ENCODE data around the gene ZBTB7C.

GRCh38 chr18:48131042-48131441 is 278.1 kb downstream of the ZBTB7C start:
- TF ChIP-seq CTCF (conservative IDR thresholded peaks at IDR 0.05; ENCODE audit: low read length), result no peak
- TF ChIP-seq EZH2phosphoT487 (IDR thresholded peaks at IDR 0.05; ENCODE audit: borderline replicate concordance), result no peak

Data from Loucy (cell line).